Choroid plexus epithelial cell (primary cell): Measurements from ENCODE around the gene KRT20.

Experiments used
- DNase-seq: peaks from one replicate; pipeline ENCODE4 v3.0.0-alpha.2; 2010; ENCODE audit warnings: low read depth
- H3K4me3 ChIP-seq: 2 replicates; pipeline ENCODE4 v1.5.1; 2011; ENCODE audit warnings: low read depth, mild to moderate bottlenecking, control low read depth, low read length, moderate library complexity
- CTCF ChIP-seq: conservative IDR thresholded peaks from 2 replicates; pipeline ENCODE4 v1.5.1; 2011; ENCODE audit warnings: low read depth, mild to moderate bottlenecking, control low read depth, inconsistent platforms, low read length, moderate library complexity

KRT20 gene

GRCh38 chr17:40854175-40854814, 30.7 kb downstream of the KRT20 start:
- no peak overlapping the region for H3K4me3 ChIP-seq
- DNase-seq, result peak; percentile 90
- TF ChIP-seq CTCF, result no peak

GRCh38 chr17:40852364-40852763, 32.7 kb downstream of the KRT20 start:
- no peak overlapping the region for H3K4me3 ChIP-seq
- no peak for TF ChIP-seq CTCF

GRCh38 chr17:40850293-40850972, 34.6 kb downstream of the KRT20 start:
- H3K4me3 ChIP-seq, result no peak overlapping the region
- peak; percentile 71 for DNase-seq
- TF ChIP-seq CTCF, result no peak

More at GRCh38 chr17:40852364-40852763, 32.7 kb downstream of the KRT20 start:
- DNase-seq, result no peak

- TF ChIP-seq CTCF, result no peak
- no peak for DNase-seq
- H3K4me3 ChIP-seq, result no peak overlapping the region
Measured at GRCh38 chr17:40849723-40850122, 35.3 kb downstream of the KRT20 start.

GRCh38 chr17:40848583-40849235, 36.3 kb downstream of the KRT20 start:
- no peak for TF ChIP-seq CTCF
- DNase-seq, result no peak
- H3K4me3 ChIP-seq, result no peak overlapping the region

- no peak for TF ChIP-seq CTCF
- H3K4me3 ChIP-seq, result no peak overlapping the region
- DNase-seq, result no peak
Measured at GRCh38 chr17:40846515-40847144, 38.4 kb downstream of the KRT20 start.
